HepG2 (cell line): Measurements from ENCODE around the gene GLT1D1. TPM values are rescaled to one million over a fixed set of nuclear protein-coding genes. Genes with fewer than 3 reads are reported as not detected.

Experiments
- ATAC-seq: fragments of 200-7000 bp; cut with Tn5 transposase; 3 replicates; pipeline ENCODE4 v1.9.1; 2020; ENCODE audit warnings: mild to moderate bottlenecking, moderate library complexity
- BruUV-seq: library from RNA; stranded (reverse); fragments of 400-500 nt; replicated peaks from 2 replicates; lab custom pipeline; 2021; lab: Mats Ljungman, UMichigan
- CTCF ChIA-PET: fragments of 300-600 bp; formaldehyde crosslinking; extraction: SDS; loops from one replicate; lab custom pipeline; 2021; ENCODE audit warnings: low total read pairs, inconsistent platforms, low intra/inter-chr PET ratio; lab: Yijun Ruan, JAX
- POLR2A ChIA-PET: fragments of 350-600 bp; sonication (Branson Sonifier 250); formaldehyde crosslinking; loops from one replicate; lab custom pipeline; 2020; ENCODE audit warnings: antibody characterized with exemption, inconsistent platforms; lab: Yijun Ruan, JAX
- DNase-seq: peaks from one replicate; pipeline ENCODE4 v3.0.0-alpha.2; 2015; ENCODE audit warnings: low spot score
- FAIRE-seq: peaks from 3 replicates; lab custom pipeline; 2011; peaks lifted over from hg19 to GRCh38; lab: Jason Lieb, UNC
- H2AFZ ChIP-seq: one replicate; pipeline ENCODE4 v1.6.1; 2011; ENCODE audit warnings: low read length, inconsistent platforms
- H3K27ac ChIP-seq: fragments of 300-600 bp; 3 replicates; pipeline ENCODE4 v1.8.0; 2011; ENCODE audit warnings: mixed run types, mild to moderate bottlenecking, mixed read lengths, low read length, inconsistent platforms; ENCODE audit not compliant: insufficient read depth; ENCODE audit errors: extremely low read length
- H3K27me3 ChIP-seq, 2 experiments: fragments of 200-600 bp in 1 of 2; 2 replicates in 1 of 2; 3 replicates in 1 of 2; pipeline versions ENCODE4 v1.6.0 to v1.8.0; 2011; ENCODE audit warnings: low read length in 2 of 2, mild to moderate bottlenecking in 2 of 2, moderate library complexity in 2 of 2, inconsistent platforms in 1 of 2; ENCODE audit not compliant: insufficient read depth in 2 of 2, control insufficient read depth in 1 of 2
- H3K36me3 ChIP-seq, 2 experiments: fragments of 200-600 bp in 1 of 2; replicated peaks in 1 of 2; 2 replicates in 1 of 2; 3 replicates in 1 of 2; pipeline versions ENCODE4 v1.5.1 to v1.8.0; 2011; ENCODE audit warnings: low read length in 2 of 2, inconsistent platforms in 1 of 2; ENCODE audit not compliant: insufficient read depth in 2 of 2, control insufficient read depth in 1 of 2
- H3K4me1 ChIP-seq: 2 replicates; pipeline ENCODE4 v1.5.1; 2012; ENCODE audit warnings: low read length, inconsistent platforms; ENCODE audit not compliant: insufficient read depth
- H3K4me2 ChIP-seq: 2 replicates; pipeline ENCODE4 v1.6.0; 2011; ENCODE audit warnings: low read depth, low read length, inconsistent platforms
- H3K4me3 ChIP-seq, 3 experiments: fragments of 200-600 bp in 1 of 3; sonication (generic), shearing (Covaris generic) in 1 of 3; replicated peaks in 1 of 3; 2 replicates each; pipeline ENCODE4 v1.5.1; 2011 to 2016; ENCODE audit warnings: low read length in 3 of 3, inconsistent platforms in 2 of 3, low read depth in 2 of 3, mild to moderate bottlenecking in 2 of 3, control low read depth in 1 of 3, mixed read lengths in 1 of 3; ENCODE audit not compliant: insufficient read depth in 1 of 3
- H3K79me2 ChIP-seq: one replicate; pipeline ENCODE4 v1.6.1; 2011; ENCODE audit warnings: low read length, inconsistent platforms; ENCODE audit not compliant: insufficient read depth
- H3K9ac ChIP-seq: 2 replicates; pipeline ENCODE4 v1.6.0; 2011; ENCODE audit warnings: mild to moderate bottlenecking, low read depth, low read length, inconsistent platforms; ENCODE audit not compliant: insufficient read depth
- H3K9me3 ChIP-seq: 2 replicates; pipeline ENCODE4 v1.5.1; 2012; ENCODE audit warnings: mild to moderate bottlenecking, low read length
- H4K20me1 ChIP-seq: 2 replicates; pipeline ENCODE4 v1.6.0; 2011; ENCODE audit warnings: inconsistent platforms, mild to moderate bottlenecking, low read length, moderate library complexity; ENCODE audit not compliant: insufficient read depth
- HES4 ChIP-seq: sonication (generic); formaldehyde crosslinking; IDR thresholded peaks from 2 replicates; pipeline ENCODE4 v1.9.0; 2021; ENCODE audit warnings: mild to moderate bottlenecking, missing genetic modification reagents, borderline replicate concordance
- HNRNPLL ChIP-seq: fragments of 200-400 bp; formaldehyde crosslinking; IDR thresholded peaks from 2 replicates; pipeline ENCODE4 v1.6.1; 2017; ENCODE audit warnings: mild to moderate bottlenecking, low read depth, low read length; ENCODE audit not compliant: poor library complexity, severe bottlenecking
- MXI1 ChIP-seq: IDR thresholded peaks from 3 replicates; pipeline ENCODE4 v1.6.1; 2012; ENCODE audit warnings: low read depth, low read length, inconsistent platforms, borderline replicate concordance
- PRDM15 ChIP-seq: sonication (generic); formaldehyde crosslinking; IDR thresholded peaks from 2 replicates; pipeline ENCODE4 v1.4.0; 2020; ENCODE audit warnings: missing genetic modification reagents
- SOX13 ChIP-seq, 3 experiments: fragments of 450-650 bp in 1 of 3; sonication (generic) in 1 of 3; formaldehyde crosslinking in 1 of 3; IDR thresholded peaks in 2 of 3; conservative IDR thresholded peaks in 1 of 3; 2 replicates each; pipeline versions ENCODE4 v1.5.0 to v1.6.1; 2016 to 2020; ENCODE audit warnings: antibody characterized with exemption in 1 of 3, mild to moderate bottlenecking in 1 of 3, missing compliant biosample characterization in 1 of 3, missing genetic modification reagents in 1 of 3, moderate library complexity in 1 of 3
- STAG1 ChIP-seq: sonication (generic); formaldehyde crosslinking; IDR thresholded peaks from 2 replicates; pipeline ENCODE4 v1.4.0; 2020; ENCODE audit warnings: missing genetic modification reagents
- ZNF496 ChIP-seq: sonication (generic); formaldehyde crosslinking; IDR thresholded peaks from 2 replicates; pipeline ENCODE4 v1.8.1; 2023; ENCODE audit warnings: mild to moderate bottlenecking, moderate library complexity, missing genetic modification reagents; ENCODE audit not compliant: insufficient replicate concordance
- ZNF724P ChIP-seq: sonication (generic); formaldehyde crosslinking; IDR thresholded peaks from 2 replicates; pipeline ENCODE4 v1.8.0; 2022; ENCODE audit warnings: missing genetic modification reagents, borderline replicate concordance
- ZNF768 ChIP-seq: sonication (generic); formaldehyde crosslinking; IDR thresholded peaks from 2 replicates; pipeline ENCODE4 v1.4.0; 2020; ENCODE audit warnings: missing genetic modification reagents
- whole genome bisulfite sequencing: methylation state at CpG from one replicate; pipeline ENCODE4 v1.1.6; 2017; ENCODE audit warnings: low lambda C conversion rate; 5-methylcytosine and 5-hydroxymethylcytosine counted together
- in situ Hi-C: cut with HindIII; loops from 2 replicates; pipeline ENCODE4 v1.10.0; 2017; ENCODE audit warnings: low pct_unique_long_range_greater_than_20kb; ENCODE audit not compliant: extremely low pct_ligation_motif_present
- intact Hi-C: fragments of 100-400 bp; cut with micrococcal nuclease; formaldehyde crosslinking; loops from one replicate; pipeline ENCODE4 v1.10.0; 2022; ENCODE audit not compliant: unreplicated experiment
- polyA plus RNA-seq, 8 experiments: library from polyadenylated mRNA; depleted of rRNA in 3 of 8; stranded (reverse) in 7 of 8; unstranded in 1 of 8; fragments of >200 nt; fragmentation: Illumina TruSeq in 4 of 8; extraction: Trizol in 4 of 8; gene quantifications; 2 replicates each; pipeline versions ENCODE4 v1.2.1 to v1.2.3, GENCODE V29; 2011 to 2016; ENCODE audit warnings: low read depth in 4 of 8, missing spikeins in 1 of 8, mixed read lengths in 1 of 8; ENCODE audit not compliant: insufficient read depth in 1 of 8
- total RNA-seq, 5 experiments: library from RNA; depleted of rRNA; stranded (reverse); fragments of >200 nt; fragmentation: Illumina TruSeq; extraction: Trizol; gene quantifications; 2 replicates each; pipeline ENCODE4 v1.2.3, GENCODE V29; 2016; ENCODE audit warnings: low read depth in 1 of 5
- TF ChIP-seq, protein P1 (sequence below): sonication (generic); formaldehyde crosslinking; IDR thresholded peaks from 2 replicates; pipeline ENCODE4 v1.4.0; 2020; ENCODE audit warnings: mild to moderate bottlenecking, missing genetic modification reagents

GLT1D1 gene
- total and polyA plus RNA-seq, 2 of the 13 experiments (the other 11 are each of a cell fraction or from before 2014, with no cell fraction given) = 0.09 to 0.17 TPM

- no TSS peak for BruUV-seq
- Histone ChIP-seq H3K4me2 (no peak overlapping the region), H3K4me1 (peaks cover 26% of the 10 kb centered on the region), H2AFZ (no peak overlapping the region), H3K36me3 (no peaks in the 10 kb centered on the region), H4K20me1 (no peaks in the 10 kb centered on the region), H3K9ac (no peak overlapping the region), H3K27ac (no peak overlapping the region), H3K4me3 (no peak overlapping the region), H3K27me3 (no peaks in the 10 kb centered on the region), H3K79me2 (peaks cover 17% of the 10 kb centered on the region), H3K9me3 (peaks cover 4% of the 10 kb centered on the region; the same call in 1 of the 2 replicates)
- ATAC-seq (no peak), FAIRE-seq (no peak), DNase-seq (no peak)
- in situ Hi-C loops = no loop called here
- POLR2A ChIA-PET = no interaction called here
- 98% methylated on average over 4 of the region's 4 CpGs for WGBS
- intact Hi-C loops = no loop called here
- TF ChIP-seq MXI1 (no peak), ZNF496 (CRISPR knock-in tag) (no peak), HNRNPLL (no peak), PRDM15 (CRISPR knock-in tag) (no peak), HES4 (no peak), SOX13 (IDR thresholded peaks at IDR 0.05) (no peak), SOX13 (CRISPR knock-in tag; conservative IDR thresholded peaks at IDR 0.05 in 1 of 2, IDR thresholded peaks at IDR 0.05 in 1 of 2) (no peak), ZNF724P (CRISPR knock-in tag) (no peak), ZNF768 (CRISPR knock-in tag) (no peak), STAG1 (CRISPR knock-in tag) (no peak)
- TF ChIP-seq, protein P1, sequence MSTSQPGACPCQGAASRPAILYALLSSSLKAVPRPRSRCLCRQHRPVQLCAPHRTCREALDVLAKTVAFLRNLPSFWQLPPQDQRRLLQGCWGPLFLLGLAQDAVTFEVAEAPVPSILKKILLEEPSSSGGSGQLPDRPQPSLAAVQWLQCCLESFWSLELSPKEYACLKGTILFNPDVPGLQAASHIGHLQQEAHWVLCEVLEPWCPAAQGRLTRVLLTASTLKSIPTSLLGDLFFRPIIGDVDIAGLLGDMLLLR (CRISPR knock-in tag) = no peak
- CTCF ChIA-PET = no interaction called here
These were observed 27.4 kb upstream of the GLT1D1 start for GRCh38 chr12:128825835-128826234.
